Stomach (tissue), 4 donors: ENCODE data around the gene PRR22.

ENCODE experiments used
- POLR2AphosphoS5 ChIP-seq, 3 donors: sonication (generic); formaldehyde crosslinking; IDR thresholded peaks; one replicate each; pipeline ENCODE4 v1.6.1; 2016; ENCODE audit warnings: antibody characterized with exemption in 3 of 3
- TF ChIP-seq, protein P1 (sequence below), 7 experiments: fragments of 450-650 bp in 4 of 7; fragments of 200-600 bp in 3 of 7; sonication (generic) in 3 of 7; IDR thresholded peaks; one replicate each; pipeline ENCODE4 v1.5.1; 2016 to 2019; ENCODE audit warnings: antibody characterized with exemption in 7 of 7, control low read depth in 2 of 7, mild to moderate bottlenecking in 1 of 7

DNA sequence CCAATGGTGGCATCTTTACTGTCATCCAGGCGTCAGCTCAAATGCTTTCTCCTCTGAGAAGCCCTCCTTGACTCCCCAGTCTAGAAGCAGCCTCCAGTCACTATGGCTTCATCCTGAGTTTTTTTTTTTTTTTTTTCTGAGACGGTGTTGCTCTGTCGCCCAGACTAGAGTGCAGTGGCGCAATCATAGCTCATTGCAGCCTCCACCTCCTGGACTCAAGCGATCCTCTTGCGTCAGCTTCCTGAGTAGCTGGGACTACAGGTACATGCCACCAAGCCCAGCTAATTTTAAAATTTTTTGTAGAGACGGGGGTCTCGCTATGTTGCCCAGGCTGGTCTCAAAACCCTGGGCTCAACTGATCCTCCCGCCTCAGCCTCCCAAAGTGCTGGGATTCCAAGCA lies 24.5 kb upstream of the PRR22 start:
- TF ChIP-seq, protein P1, sequence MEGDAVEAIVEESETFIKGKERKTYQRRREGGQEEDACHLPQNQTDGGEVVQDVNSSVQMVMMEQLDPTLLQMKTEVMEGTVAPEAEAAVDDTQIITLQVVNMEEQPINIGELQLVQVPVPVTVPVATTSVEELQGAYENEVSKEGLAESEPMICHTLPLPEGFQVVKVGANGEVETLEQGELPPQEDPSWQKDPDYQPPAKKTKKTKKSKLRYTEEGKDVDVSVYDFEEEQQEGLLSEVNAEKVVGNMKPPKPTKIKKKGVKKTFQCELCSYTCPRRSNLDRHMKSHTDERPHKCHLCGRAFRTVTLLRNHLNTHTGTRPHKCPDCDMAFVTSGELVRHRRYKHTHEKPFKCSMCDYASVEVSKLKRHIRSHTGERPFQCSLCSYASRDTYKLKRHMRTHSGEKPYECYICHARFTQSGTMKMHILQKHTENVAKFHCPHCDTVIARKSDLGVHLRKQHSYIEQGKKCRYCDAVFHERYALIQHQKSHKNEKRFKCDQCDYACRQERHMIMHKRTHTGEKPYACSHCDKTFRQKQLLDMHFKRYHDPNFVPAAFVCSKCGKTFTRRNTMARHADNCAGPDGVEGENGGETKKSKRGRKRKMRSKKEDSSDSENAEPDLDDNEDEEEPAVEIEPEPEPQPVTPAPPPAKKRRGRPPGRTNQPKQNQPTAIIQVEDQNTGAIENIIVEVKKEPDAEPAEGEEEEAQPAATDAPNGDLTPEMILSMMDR (IDR thresholded peaks at IDR 0.05) = no peak
- TF ChIP-seq POLR2AphosphoS5 (IDR thresholded peaks at IDR 0.05) = no peak
